Retinal pigment epithelial cell (primary cell): ENCODE measurements around the gene NXPH3.

Source experiments
- DNase-seq: peaks from one replicate; pipeline ENCODE4 v3.0.0-alpha.2; 2010; ENCODE audit warnings: low read depth
- H3K4me3 ChIP-seq: 2 replicates; pipeline ENCODE4 v1.5.1; 2011; ENCODE audit warnings: mild to moderate bottlenecking, low read length, control low read depth, moderate library complexity
- TF ChIP-seq, protein P1 (sequence below): conservative IDR thresholded peaks from 2 replicates; pipeline ENCODE4 v1.5.1; 2011; ENCODE audit warnings: low read depth, low read length, control low read depth, inconsistent platforms

NXPH3 gene

DNA sequence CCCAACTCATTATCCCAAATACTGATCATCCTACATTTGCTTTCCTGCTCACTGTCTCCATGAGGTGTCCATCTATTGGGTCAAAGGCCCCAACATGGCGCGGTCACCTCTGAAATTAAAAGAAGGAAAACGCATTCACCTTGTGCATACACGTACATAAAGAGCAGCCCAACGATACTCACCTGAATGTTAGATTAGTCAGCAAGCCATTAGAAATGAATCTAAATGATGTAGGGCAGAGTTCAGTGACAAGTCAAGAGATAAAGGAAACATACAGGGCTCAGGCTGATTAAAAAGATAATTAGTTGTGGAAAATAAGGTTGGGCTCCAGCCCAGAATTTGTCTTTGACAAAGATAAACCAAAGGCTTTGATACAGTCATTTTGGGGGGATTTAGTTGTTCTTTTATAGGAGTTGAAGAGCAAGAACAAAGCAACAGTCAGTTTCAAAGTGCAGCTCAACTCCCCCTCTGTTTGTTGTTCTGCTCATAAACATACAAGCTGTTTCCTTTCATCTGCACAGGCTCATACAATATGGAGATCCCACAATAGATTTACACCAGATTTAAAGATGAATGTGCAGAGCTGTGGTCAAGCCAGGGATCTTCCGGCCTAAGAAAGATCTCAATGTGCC is 21.1 kb downstream of the NXPH3 start:
- H3K4me3 ChIP-seq, result no peak overlapping the region
- TF ChIP-seq, protein P1, sequence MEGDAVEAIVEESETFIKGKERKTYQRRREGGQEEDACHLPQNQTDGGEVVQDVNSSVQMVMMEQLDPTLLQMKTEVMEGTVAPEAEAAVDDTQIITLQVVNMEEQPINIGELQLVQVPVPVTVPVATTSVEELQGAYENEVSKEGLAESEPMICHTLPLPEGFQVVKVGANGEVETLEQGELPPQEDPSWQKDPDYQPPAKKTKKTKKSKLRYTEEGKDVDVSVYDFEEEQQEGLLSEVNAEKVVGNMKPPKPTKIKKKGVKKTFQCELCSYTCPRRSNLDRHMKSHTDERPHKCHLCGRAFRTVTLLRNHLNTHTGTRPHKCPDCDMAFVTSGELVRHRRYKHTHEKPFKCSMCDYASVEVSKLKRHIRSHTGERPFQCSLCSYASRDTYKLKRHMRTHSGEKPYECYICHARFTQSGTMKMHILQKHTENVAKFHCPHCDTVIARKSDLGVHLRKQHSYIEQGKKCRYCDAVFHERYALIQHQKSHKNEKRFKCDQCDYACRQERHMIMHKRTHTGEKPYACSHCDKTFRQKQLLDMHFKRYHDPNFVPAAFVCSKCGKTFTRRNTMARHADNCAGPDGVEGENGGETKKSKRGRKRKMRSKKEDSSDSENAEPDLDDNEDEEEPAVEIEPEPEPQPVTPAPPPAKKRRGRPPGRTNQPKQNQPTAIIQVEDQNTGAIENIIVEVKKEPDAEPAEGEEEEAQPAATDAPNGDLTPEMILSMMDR, result no peak
- no peak for DNase-seq

DNA sequence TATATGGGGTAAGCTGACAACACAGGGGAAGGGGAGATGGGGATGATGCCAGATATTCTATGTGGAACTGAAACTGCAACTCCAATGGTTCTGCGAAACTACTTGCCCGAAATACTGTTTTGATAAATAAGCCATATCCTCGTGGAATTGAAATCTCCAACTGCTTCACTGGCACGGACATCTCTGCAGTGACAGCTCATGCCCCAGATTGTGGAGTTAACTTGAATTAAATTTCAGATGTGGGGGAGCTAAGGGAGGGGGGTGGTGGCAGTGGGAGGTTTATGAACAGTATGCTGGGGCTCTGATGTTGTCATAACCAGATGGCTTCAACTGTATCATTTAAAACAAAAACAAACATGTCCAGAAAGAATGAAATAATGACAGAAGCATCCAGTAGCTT is 21.8 kb downstream of the NXPH3 start:
- TF ChIP-seq, protein P1, result no peak
- DNase-seq, result no peak
- no peak overlapping the region for H3K4me3 ChIP-seq

DNA sequence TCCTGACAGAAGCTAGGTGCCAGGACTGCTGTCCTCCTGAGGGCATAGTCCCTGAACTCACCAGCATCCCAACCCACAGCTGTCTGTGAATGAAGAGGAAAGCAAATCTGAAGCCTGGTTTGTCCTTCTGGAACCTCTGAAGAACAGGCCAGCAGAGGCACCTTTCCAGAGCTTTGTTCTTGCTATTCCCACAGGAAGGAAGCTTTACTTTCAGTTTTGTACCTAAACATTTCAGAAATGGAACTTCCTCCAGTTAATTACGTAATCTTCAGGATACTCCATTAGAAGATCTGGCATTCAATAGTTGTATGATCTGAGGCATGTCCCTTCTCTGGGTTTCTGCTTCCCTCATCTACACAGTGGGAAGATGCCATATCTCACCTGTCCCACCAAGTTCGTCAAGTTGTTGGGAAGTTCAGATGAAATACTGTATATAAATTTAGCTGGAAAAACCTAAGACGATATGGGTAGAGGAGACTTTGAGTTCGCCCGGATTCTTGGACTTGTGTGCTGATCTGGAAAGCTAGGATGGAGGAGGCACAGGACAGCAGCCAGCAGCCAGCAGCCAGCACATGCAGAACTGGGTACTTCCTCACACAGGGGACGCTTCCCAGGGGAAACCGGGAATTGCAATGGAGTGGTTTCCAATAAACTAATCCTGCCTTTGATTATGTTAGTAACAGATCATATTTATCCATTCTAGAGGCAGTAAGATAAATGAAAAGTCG is 22.4 kb downstream of the NXPH3 start:
- H3K4me3 ChIP-seq, result no peak overlapping the region
- no peak for DNase-seq

DNA sequence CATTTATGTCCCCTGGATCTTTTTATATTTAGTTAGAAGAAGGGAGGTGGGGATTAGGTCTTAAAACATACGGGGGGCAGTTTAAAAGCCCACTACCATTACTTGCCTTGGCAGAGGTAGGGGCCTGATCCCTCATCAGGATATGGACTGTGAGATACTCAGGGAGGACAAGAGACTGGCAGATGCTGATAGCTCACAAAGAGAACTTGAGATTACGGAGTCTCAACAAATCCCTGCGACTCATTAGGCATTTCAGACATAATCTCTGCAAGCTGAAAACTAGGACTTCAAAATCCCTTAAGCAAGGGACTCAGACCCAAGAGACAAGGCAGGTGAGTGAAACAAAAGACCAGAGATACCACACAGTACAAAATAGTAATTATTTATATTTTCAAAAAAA is 23.2 kb downstream of the NXPH3 start:
- DNase-seq, result no peak
- no peak overlapping the region for H3K4me3 ChIP-seq
- TF ChIP-seq, protein P1, result no peak

More for the DNA sequence above, 22.4 kb downstream of the NXPH3 start:
- TF ChIP-seq, protein P1, result no peak

DNA sequence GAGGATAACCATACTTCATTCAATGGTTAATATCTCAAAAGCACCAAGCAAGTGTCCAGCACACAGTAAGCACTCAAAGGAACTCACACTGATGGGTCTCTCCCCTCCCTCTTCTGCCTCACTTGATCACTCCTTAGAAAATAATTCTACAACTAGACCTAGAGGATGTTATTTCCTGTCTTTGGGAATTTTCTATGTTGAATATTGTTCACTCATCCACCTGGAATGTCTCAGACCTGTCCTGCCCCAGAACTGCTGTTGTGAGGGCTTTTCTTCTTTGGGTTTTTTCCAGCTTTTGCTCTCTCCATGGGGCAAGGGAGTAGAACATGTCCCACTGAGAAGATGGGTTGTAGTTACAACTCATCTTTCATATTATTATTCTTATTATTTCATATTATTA is 25.3 kb downstream of the NXPH3 start:
- TF ChIP-seq, protein P1, result no peak
- H3K4me3 ChIP-seq, result no peak overlapping the region
- DNase-seq, result no peak

DNA sequence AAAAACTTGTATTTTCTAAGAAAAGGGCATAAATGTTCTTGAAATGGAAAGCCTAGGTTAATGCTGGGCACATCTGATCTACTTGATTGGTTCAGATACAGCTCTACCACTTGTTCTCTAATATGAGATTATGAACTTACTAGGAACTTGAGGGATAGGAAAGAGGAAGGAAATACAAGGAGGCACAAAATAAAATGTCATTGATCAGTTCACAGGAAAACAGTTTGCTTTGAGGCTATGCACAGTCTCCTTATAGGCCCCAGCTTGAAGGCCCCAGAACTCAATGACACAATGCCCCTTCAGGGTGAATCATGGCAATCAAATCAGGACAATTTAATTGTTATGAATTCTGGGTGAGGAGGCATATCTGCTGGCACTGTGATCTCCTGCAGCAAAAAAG is 27.1 kb downstream of the NXPH3 start:
- no peak for DNase-seq
- TF ChIP-seq, protein P1, result no peak
- no peak overlapping the region for H3K4me3 ChIP-seq

DNA sequence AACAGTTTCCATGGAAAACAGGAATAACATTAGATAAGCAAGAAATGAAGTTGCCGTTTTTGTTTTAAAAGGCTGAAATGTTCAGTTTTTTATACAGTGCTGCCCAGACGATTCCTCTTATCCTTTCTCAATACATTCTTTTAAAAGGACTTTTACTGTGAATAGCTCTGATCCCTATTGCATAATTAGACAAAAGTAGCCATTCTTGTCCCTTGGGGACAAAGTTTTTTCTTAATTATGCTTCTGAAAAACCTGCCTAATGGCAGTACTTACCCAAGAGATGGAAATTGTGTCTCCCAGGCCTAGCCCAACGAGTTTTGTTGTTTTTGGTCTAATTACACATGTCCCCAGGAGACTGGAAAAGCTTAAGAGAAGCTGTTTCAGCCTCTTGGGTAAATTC is 27.6 kb downstream of the NXPH3 start:
- TF ChIP-seq, protein P1, result no peak
- no peak for DNase-seq

More for the DNA sequence above, 27.6 kb downstream of the NXPH3 start:
- H3K4me3 ChIP-seq, result no peak overlapping the region
